Heart right ventricle (tissue), 16 donors: ENCODE results near the gene BGLAP. TPM values are rescaled to one million over a fixed set of nuclear protein-coding genes. Genes with fewer than 3 reads are reported as not detected.
A peak's percentile ranks its signal among the peaks of the same experiment; 100 is the strongest.

Source experiments
- ATAC-seq, 8 donors: fragments of 200-7000 bp; cut with Tn5 transposase; one replicate each; pipeline ENCODE4 v1.9.1; 2020; ENCODE audit warnings: mild to moderate bottlenecking in 8 of 8, moderate library complexity in 8 of 8, moderate number of reproducible peaks in 1 of 8
- DNase-seq, 2 donors: peaks; one replicate each; pipeline ENCODE4 v3.0.0-alpha.2; 2020
- H3K27ac ChIP-seq, 10 donors: fragments of 200-600 bp; sonication (generic) in 2 of 10; one replicate each; pipeline versions ENCODE4 v1.5.0 to v1.8.0; 2020 to 2022; ENCODE audit warnings: mild to moderate bottlenecking in 3 of 10
- H3K27me3 ChIP-seq, 7 donors: fragments of 200-600 bp; one replicate each; pipeline ENCODE4 v1.8.0; 2021 to 2022; ENCODE audit warnings: mild to moderate bottlenecking in 2 of 7
- H3K36me3 ChIP-seq, 9 donors: fragments of 200-600 bp; sonication (generic) in 1 of 9; one replicate each; pipeline versions ENCODE4 v1.5.0 to v1.8.0; 2020 to 2022; ENCODE audit warnings: mild to moderate bottlenecking in 2 of 9
- H3K4me1 ChIP-seq, 9 donors: fragments of 200-600 bp; sonication (generic) in 1 of 9; one replicate each; pipeline versions ENCODE4 v1.5.0 to v1.8.0; 2020 to 2022; ENCODE audit warnings: mild to moderate bottlenecking in 4 of 9
- H3K4me3 ChIP-seq, 10 donors: fragments of 200-600 bp; sonication (generic) in 2 of 10; one replicate each; pipeline versions ENCODE4 v1.5.0 to v1.8.0; 2020 to 2022; ENCODE audit warnings: mild to moderate bottlenecking in 7 of 10, moderate library complexity in 2 of 10
- H3K9me3 ChIP-seq, 11 donors: fragments of 200-600 bp in 10 of 11; sonication (generic) in 2 of 11; one replicate each; pipeline versions ENCODE4 v1.5.0 to v1.8.0; 2013 to 2022; ENCODE audit warnings: mild to moderate bottlenecking in 2 of 11, control low read depth in 1 of 11, moderate library complexity in 1 of 11
- CTCF ChIP-seq, 9 donors: fragments of 200-600 bp; sonication (generic) in 2 of 9; IDR thresholded peaks; one replicate each; pipeline versions ENCODE4 v1.5.0 to v1.8.0; 2021 to 2022; ENCODE audit warnings: antibody characterized with exemption in 9 of 9, mild to moderate bottlenecking in 5 of 9, moderate library complexity in 1 of 9
- WGBS, 2 donors: extraction: QIAGEN DNeasy Blood & Tissue Kit; methylation state at CpG; one replicate each; pipeline ENCODE4 v1.1.7; 2013; ENCODE audit warnings: inconsistent platforms in 1 of 2; 5-methylcytosine and 5-hydroxymethylcytosine counted together
- intact Hi-C, 10 donors: fragments of 100-400 bp; cut with DNase I; formaldehyde crosslinking; loops; one replicate each; pipeline versions ENCODE4 v1.11.1 to v1.14.2; 2022
- polyA plus RNA-seq, 2 donors: library from polyadenylated mRNA; stranded (reverse); fragments of 200-250 nt; gene quantifications; one replicate each; pipeline ENCODE4 v1.2.3, GENCODE V29; 2013
- total RNA-seq, 10 donors: library from RNA; stranded (reverse); fragmentation: NEBNext Ultra II Directional in 3 of 10; extraction: Animal tissue kit (Norgen Biotek cat#: 25700) in 3 of 10; gene quantifications; one replicate each; pipeline versions ENCODE4 v1.2.1 to v1.2.4, GENCODE V29; 2021 to 2023
- donor health status: Arrhythmogenic right ventricular cardiomyopathy.
- donor health status: ischemic (EF 13 %, LVEDD 7.1; RV severe dilation, severe dysfunction).
- donor health status: healthy with polysubstance abuse.
- donor health status: DM: no; HTN: yes; CAD: no.
- donor health status: DM: no; HTN: no; CAD: no.
- donor health status: ischemic (EF 25% LVEDD 6.9; RV normal size, moderate dysfunction).
- donor health status: ischemic (EF 25% LVEDD 5.7; RV mildly dilated, moderate dysfunction).
- donor health status: healthy.
- donor health status: DM: yes; HTN: yes; CAD: no.
- donor health status: Ischemic cardiomyopathy.
- donor health status: ischemic (EF 35%, LVEDD 5.7; RV mildly dilated, moderate dysfunction).
- donor health status: nonischemic (EF 11% LVEDD 7.7; RV severe dilation, severe dysfunction).
- donor health status: DM: yes; HTN: yes; CAD: no.
- donor health status: PGD.
- donor health status: ischemic (EF 29% LVEDD 5.4; RV normal size, mild dysfunction).
- donor health status: nonischemic (EF 23%, LVEDD 6.1; RV moderate dilation, normal function).

BGLAP gene
- total and polyA plus RNA-seq, 12 donors = 0.30 to 1.3 (median 0.52) TPM; not detected in 3

- no peaks in the 10 kb centered on the region for H3K27me3 ChIP-seq
- no peak for DNase-seq
- no peaks in the 10 kb centered on the region for H3K9me3 ChIP-seq
- H3K27ac ChIP-seq = peak overlapping the region in 1 of 10 donors; percentile 3
- no peak overlapping the region for H3K4me3 ChIP-seq
- no peak for TF ChIP-seq CTCF (IDR thresholded peaks at IDR 0.05)
- H3K4me1 ChIP-seq = peaks cover 0 to 9% (median 4%) of the 10 kb centered on the region in 9 donors
- 79 to 89% methylated on average over 2 of the region's 2 CpGs for WGBS, 2 donors
- H3K36me3 ChIP-seq = peaks cover 0 to 88% (median 33%) of the 10 kb centered on the region in 9 donors
- ATAC-seq = no peak
- intact Hi-C loops = loop anchor here in 2 of 10 donors (5.0 kb wide), 2 partner anchors 89 to 134 kb away; no protein-coding TSS in a partner anchor
Observed at GRCh38 chr1:156226116-156226538, 15.9 kb upstream of the BGLAP start.

GRCh38 chr1:156226782-156227181 is 15.2 kb upstream of the BGLAP start:
- Histone ChIP-seq H3K27ac (no peak overlapping the region), H3K27me3 (no peaks in the 10 kb centered on the region), H3K36me3 (peaks cover 0 to 82% (median 28%) of the 10 kb centered on the region in 9 donors), H3K9me3 (no peaks in the 10 kb centered on the region), H3K4me1 (peaks cover 0 to 9% (median 4%) of the 10 kb centered on the region in 9 donors), H3K4me3 (no peak overlapping the region)
- DNase-seq (no peak), ATAC-seq (peak in 1 of 8 donors; percentile 36)
- intact Hi-C loops = loop anchor here in 2 of 10 donors (5.0 kb wide), 2 partner anchors 89 to 134 kb away; no protein-coding TSS in a partner anchor
- no peak for TF ChIP-seq CTCF (IDR thresholded peaks at IDR 0.05)
- WGBS, 2 donors = 78 to 82% methylated on average over 4 of the region's 4 CpGs

- no peaks in the 10 kb centered on the region for H3K27me3 ChIP-seq
- no peak for DNase-seq
- no peak for TF ChIP-seq CTCF (IDR thresholded peaks at IDR 0.05)
- H3K36me3 ChIP-seq = peaks cover 0 to 79% (median 13%) of the 10 kb centered on the region in 9 donors
- peak in 2 of 8 donors; percentile 13 to 39 for ATAC-seq
- H3K9me3 ChIP-seq = no peaks in the 10 kb centered on the region
- 76 to 89% methylated on average over 7 of the region's 7 CpGs for WGBS, 2 donors
- peak overlapping the region in 1 of 10 donors; percentile 47 for H3K27ac ChIP-seq
- intact Hi-C loops = loop anchor here in 2 of 10 donors (5.0 kb wide), 2 partner anchors 91 to 136 kb away; no protein-coding TSS in a partner anchor
- H3K4me1 ChIP-seq = peaks cover 0 to 10% (median 4%) of the 10 kb centered on the region in 9 donors
- H3K4me3 ChIP-seq = no peak overlapping the region
Observed at GRCh38 chr1:156228501-156228900, 13.5 kb upstream of the BGLAP start.

GRCh38 chr1:156229809-156230472 is 12.0 kb upstream of the BGLAP start:
- WGBS, 2 donors = 93 to 97% methylated on average over 11 of the region's 11 CpGs
- H3K9me3 ChIP-seq = no peaks in the 10 kb centered on the region
- H3K36me3 ChIP-seq = peaks cover 0 to 83% (median 16%) of the 10 kb centered on the region in 9 donors
- intact Hi-C loops = loop anchor here in 2 of 10 donors (5.0 kb wide), 2 partner anchors 93 to 138 kb away; no protein-coding TSS in a partner anchor
- ATAC-seq = no peak
- H3K4me3 ChIP-seq = no peak overlapping the region
- DNase-seq = no peak
- no peak overlapping the region for H3K27ac ChIP-seq
- peaks cover 0 to 11% (median 4%) of the 10 kb centered on the region in 9 donors for H3K4me1 ChIP-seq
- H3K27me3 ChIP-seq = no peaks in the 10 kb centered on the region
- TF ChIP-seq CTCF (IDR thresholded peaks at IDR 0.05) = no peak
